ENCODE results near the gene PPP2R5B.

DNA sequence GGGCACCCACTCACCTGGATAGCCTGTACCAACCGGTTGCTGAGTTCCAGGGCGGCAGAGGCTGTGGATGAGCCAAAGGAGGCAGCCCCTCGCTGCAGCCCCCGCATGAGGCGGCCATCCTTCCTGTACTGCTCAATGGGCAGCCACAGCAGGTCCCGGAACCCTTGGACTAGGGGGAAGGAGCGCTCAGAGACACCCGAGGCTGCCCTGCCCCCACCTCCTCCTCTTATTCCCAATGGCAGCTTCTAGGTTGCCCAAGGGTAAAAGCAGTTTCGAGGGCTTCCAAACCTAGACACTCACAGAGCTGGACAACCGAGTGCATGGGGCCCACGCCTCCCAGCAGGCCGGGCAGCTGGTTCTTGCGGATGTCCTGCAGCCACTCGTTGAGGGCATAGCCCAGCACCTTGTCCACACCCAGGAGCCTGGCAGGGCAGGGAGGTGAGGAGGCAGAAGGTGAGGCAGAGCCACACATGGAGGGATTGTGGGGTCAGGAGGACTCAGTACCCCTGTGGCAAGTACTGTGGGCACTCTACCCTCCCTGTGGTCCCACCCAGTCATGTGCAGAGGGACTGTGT lies 28.0 kb upstream of the PPP2R5B start:
- TF ChIP-seq, protein P1, sequence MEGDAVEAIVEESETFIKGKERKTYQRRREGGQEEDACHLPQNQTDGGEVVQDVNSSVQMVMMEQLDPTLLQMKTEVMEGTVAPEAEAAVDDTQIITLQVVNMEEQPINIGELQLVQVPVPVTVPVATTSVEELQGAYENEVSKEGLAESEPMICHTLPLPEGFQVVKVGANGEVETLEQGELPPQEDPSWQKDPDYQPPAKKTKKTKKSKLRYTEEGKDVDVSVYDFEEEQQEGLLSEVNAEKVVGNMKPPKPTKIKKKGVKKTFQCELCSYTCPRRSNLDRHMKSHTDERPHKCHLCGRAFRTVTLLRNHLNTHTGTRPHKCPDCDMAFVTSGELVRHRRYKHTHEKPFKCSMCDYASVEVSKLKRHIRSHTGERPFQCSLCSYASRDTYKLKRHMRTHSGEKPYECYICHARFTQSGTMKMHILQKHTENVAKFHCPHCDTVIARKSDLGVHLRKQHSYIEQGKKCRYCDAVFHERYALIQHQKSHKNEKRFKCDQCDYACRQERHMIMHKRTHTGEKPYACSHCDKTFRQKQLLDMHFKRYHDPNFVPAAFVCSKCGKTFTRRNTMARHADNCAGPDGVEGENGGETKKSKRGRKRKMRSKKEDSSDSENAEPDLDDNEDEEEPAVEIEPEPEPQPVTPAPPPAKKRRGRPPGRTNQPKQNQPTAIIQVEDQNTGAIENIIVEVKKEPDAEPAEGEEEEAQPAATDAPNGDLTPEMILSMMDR (IDR thresholded peaks at IDR 0.05), result no peak
- TF ChIP-seq POLR2AphosphoS5 (IDR thresholded peaks at IDR 0.05; ENCODE audit: low read depth, low read length), result no peak

All from Panc1 (cell line).